Measurements from ENCODE around the gene GPER1.

- TF ChIP-seq CTCF (conservative IDR thresholded peaks at IDR 0.05; ENCODE audit: low read length), result no peak
- TF ChIP-seq EZH2phosphoT487 (IDR thresholded peaks at IDR 0.05; ENCODE audit: borderline replicate concordance, low read depth, low read length), result no peak
These were observed 46.1 kb upstream of the GPER1 start for GRCh38 chr7:1041551-1042491.

All from OCI-LY7 (cell line).